ENCODE measurements around the gene GUCD1. TPM values are rescaled to one million over a fixed set of nuclear protein-coding genes. Genes with fewer than 3 reads are reported as not detected.

GUCD1 gene
- total and polyA plus RNA-seq, 2 of the 13 experiments (the other 11 are each of a cell fraction or from before 2014, with no cell fraction given): 128 to 245 TPM

DNA sequence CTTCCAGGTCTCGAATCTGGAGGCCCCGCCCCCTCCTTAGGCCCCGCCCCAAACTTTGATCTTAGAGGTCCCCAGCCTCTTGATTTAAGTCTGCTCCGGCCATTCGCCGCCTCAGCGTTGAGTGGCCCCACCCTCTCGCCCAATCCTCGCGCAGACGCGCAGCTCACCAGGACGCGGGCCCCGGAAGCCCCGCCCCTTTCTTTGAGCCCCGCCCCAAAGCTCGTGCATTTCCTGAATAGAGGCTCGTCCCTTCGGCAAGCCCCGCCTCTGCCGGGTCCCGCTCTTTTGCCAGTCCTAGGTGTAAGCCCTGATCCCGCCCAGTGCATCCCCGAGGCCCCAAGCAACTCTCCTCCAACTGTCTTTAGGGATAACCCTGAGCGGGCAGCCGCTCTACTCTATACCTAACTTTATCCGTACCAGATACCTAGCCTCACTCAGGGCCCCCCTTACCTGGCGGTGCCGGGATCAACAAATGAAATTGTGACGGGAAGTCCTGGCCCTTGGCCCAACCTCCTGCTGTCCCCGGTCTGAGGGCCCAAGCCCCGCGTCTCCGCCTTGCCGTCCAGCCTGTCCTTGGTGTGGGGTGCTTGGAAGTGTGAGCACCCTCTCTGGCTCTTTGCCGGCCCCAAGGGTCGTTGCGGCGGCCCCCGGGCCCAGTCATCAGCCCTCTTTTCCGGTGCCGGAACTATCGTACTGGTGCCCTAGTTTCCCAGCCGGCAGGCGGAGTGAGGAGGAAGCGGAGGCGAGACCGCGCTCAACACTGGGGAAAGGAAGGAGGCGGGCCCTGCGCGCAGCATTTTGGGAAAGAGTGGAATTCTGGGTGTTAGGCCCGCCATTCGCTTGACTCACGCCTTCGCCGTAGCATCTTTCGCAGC, 464 bp upstream of the GUCD1 start, which contains the start of gene SNRPD3 (continued):
- TF ChIP-seq, protein P1, sequence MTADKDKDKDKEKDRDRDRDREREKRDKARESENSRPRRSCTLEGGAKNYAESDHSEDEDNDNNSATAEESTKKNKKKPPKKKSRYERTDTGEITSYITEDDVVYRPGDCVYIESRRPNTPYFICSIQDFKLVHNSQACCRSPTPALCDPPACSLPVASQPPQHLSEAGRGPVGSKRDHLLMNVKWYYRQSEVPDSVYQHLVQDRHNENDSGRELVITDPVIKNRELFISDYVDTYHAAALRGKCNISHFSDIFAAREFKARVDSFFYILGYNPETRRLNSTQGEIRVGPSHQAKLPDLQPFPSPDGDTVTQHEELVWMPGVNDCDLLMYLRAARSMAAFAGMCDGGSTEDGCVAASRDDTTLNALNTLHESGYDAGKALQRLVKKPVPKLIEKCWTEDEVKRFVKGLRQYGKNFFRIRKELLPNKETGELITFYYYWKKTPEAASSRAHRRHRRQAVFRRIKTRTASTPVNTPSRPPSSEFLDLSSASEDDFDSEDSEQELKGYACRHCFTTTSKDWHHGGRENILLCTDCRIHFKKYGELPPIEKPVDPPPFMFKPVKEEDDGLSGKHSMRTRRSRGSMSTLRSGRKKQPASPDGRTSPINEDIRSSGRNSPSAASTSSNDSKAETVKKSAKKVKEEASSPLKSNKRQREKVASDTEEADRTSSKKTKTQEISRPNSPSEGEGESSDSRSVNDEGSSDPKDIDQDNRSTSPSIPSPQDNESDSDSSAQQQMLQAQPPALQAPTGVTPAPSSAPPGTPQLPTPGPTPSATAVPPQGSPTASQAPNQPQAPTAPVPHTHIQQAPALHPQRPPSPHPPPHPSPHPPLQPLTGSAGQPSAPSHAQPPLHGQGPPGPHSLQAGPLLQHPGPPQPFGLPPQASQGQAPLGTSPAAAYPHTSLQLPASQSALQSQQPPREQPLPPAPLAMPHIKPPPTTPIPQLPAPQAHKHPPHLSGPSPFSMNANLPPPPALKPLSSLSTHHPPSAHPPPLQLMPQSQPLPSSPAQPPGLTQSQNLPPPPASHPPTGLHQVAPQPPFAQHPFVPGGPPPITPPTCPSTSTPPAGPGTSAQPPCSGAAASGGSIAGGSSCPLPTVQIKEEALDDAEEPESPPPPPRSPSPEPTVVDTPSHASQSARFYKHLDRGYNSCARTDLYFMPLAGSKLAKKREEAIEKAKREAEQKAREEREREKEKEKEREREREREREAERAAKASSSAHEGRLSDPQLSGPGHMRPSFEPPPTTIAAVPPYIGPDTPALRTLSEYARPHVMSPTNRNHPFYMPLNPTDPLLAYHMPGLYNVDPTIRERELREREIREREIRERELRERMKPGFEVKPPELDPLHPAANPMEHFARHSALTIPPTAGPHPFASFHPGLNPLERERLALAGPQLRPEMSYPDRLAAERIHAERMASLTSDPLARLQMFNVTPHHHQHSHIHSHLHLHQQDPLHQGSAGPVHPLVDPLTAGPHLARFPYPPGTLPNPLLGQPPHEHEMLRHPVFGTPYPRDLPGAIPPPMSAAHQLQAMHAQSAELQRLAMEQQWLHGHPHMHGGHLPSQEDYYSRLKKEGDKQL (CRISPR knock-in tag; IDR thresholded peaks at IDR 0.05; ENCODE audit: low read depth): no peak
- no peak for TF ChIP-seq ZNF577 (CRISPR knock-in tag; IDR thresholded peaks at IDR 0.05; ENCODE audit: borderline replicate concordance, low read depth)
- TF ChIP-seq YEATS4 (CRISPR knock-in tag; IDR thresholded peaks at IDR 0.05; ENCODE audit: borderline replicate concordance): peak; percentile 89
- TF ChIP-seq TEAD3 (CRISPR knock-in tag; optimal IDR thresholded peaks at IDR 0.05; ENCODE audit: borderline replicate concordance): peak; percentile 78
- TF ChIP-seq ZNF878 (CRISPR knock-in tag; IDR thresholded peaks at IDR 0.05): no peak; the same call in 1 of the 2 replicates
- TF ChIP-seq, protein P2, sequence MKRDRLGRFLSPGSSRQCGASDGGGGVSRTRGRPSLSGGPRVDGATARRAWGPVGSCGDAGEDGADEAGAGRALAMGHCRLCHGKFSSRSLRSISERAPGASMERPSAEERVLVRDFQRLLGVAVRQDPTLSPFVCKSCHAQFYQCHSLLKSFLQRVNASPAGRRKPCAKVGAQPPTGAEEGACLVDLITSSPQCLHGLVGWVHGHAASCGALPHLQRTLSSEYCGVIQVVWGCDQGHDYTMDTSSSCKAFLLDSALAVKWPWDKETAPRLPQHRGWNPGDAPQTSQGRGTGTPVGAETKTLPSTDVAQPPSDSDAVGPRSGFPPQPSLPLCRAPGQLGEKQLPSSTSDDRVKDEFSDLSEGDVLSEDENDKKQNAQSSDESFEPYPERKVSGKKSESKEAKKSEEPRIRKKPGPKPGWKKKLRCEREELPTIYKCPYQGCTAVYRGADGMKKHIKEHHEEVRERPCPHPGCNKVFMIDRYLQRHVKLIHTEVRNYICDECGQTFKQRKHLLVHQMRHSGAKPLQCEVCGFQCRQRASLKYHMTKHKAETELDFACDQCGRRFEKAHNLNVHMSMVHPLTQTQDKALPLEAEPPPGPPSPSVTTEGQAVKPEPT (CRISPR knock-in tag; IDR thresholded peaks at IDR 0.05; ENCODE audit: low read depth): no peak
- TF ChIP-seq, protein P3, sequence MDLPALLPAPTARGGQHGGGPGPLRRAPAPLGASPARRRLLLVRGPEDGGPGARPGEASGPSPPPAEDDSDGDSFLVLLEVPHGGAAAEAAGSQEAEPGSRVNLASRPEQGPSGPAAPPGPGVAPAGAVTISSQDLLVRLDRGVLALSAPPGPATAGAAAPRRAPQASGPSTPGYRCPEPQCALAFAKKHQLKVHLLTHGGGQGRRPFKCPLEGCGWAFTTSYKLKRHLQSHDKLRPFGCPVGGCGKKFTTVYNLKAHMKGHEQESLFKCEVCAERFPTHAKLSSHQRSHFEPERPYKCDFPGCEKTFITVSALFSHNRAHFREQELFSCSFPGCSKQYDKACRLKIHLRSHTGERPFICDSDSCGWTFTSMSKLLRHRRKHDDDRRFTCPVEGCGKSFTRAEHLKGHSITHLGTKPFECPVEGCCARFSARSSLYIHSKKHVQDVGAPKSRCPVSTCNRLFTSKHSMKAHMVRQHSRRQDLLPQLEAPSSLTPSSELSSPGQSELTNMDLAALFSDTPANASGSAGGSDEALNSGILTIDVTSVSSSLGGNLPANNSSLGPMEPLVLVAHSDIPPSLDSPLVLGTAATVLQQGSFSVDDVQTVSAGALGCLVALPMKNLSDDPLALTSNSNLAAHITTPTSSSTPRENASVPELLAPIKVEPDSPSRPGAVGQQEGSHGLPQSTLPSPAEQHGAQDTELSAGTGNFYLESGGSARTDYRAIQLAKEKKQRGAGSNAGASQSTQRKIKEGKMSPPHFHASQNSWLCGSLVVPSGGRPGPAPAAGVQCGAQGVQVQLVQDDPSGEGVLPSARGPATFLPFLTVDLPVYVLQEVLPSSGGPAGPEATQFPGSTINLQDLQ (CRISPR knock-in tag; IDR thresholded peaks at IDR 0.05): no peak
- TF ChIP-seq MED13 (CRISPR knock-in tag; IDR thresholded peaks at IDR 0.05): peak; percentile 70; the same call in 1 of the 2 replicates
- TF ChIP-seq ZNF20 (CRISPR knock-in tag; IDR thresholded peaks at IDR 0.05): no peak; the same call in 1 of the 2 replicates
- TF ChIP-seq, protein P4, sequence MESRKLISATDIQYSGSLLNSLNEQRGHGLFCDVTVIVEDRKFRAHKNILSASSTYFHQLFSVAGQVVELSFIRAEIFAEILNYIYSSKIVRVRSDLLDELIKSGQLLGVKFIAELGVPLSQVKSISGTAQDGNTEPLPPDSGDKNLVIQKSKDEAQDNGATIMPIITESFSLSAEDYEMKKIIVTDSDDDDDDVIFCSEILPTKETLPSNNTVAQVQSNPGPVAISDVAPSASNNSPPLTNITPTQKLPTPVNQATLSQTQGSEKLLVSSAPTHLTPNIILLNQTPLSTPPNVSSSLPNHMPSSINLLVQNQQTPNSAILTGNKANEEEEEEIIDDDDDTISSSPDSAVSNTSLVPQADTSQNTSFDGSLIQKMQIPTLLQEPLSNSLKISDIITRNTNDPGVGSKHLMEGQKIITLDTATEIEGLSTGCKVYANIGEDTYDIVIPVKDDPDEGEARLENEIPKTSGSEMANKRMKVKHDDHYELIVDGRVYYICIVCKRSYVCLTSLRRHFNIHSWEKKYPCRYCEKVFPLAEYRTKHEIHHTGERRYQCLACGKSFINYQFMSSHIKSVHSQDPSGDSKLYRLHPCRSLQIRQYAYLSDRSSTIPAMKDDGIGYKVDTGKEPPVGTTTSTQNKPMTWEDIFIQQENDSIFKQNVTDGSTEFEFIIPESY (CRISPR knock-in tag; IDR thresholded peaks at IDR 0.05): peak; percentile 62; the same call in 1 of the 2 replicates
- TF ChIP-seq PHF20 (CRISPR knock-in tag; IDR thresholded peaks at IDR 0.05): peak; percentile 95
